Stomach (tissue), 9 donors: Measurements from ENCODE around the gene LYRM4. TPM values are rescaled to one million over a fixed set of nuclear protein-coding genes. Genes with fewer than 3 reads are reported as not detected.

Experiments used
- DNase-seq, 2 donors: peaks; one replicate each; pipeline versions ENCODE4 v3.0.0 to v3.0.0-alpha.2; 2013 to 2019
- H3K27ac ChIP-seq, 5 donors: fragments of 200-600 bp in 4 of 5; sonication (generic) in 4 of 5; one replicate each; pipeline ENCODE4 v1.5.1; 2013 to 2019; ENCODE audit warnings: mild to moderate bottlenecking in 1 of 5, moderate library complexity in 1 of 5
- H3K27me3 ChIP-seq, 3 donors: fragments of 200-600 bp; sonication (generic); one replicate each; pipeline ENCODE4 v1.5.1; 2017 to 2019; ENCODE audit warnings: mixed run types in 1 of 3
- H3K36me3 ChIP-seq, 4 donors: fragments of 200-600 bp; sonication (generic); 1 replicate in 3 of 4; 2 replicates in 1 of 4; pipeline ENCODE4 v1.5.1; 2016 to 2019
- H3K4me1 ChIP-seq, 4 donors: fragments of 200-600 bp; sonication (generic); one replicate each; pipeline ENCODE4 v1.5.1; 2016 to 2019
- H3K4me3 ChIP-seq, 4 donors: fragments of 200-600 bp; sonication (generic) in 3 of 4; one replicate each; pipeline ENCODE4 v1.5.1; 2016 to 2019; ENCODE audit warnings: mild to moderate bottlenecking in 1 of 4
- H3K9me3 ChIP-seq, 4 donors: fragments of 200-600 bp; sonication (generic); one replicate each; pipeline ENCODE4 v1.5.1; 2016 to 2019
- EP300 ChIP-seq: sonication (generic); formaldehyde crosslinking; IDR thresholded peaks from one replicate; pipeline ENCODE4 v1.6.1; 2017; ENCODE audit warnings: antibody characterized with exemption
- POLR2A ChIP-seq, 4 donors: fragments of 450-650 bp; IDR thresholded peaks; one replicate each; pipeline ENCODE4 v1.6.1; 2016; ENCODE audit warnings: antibody characterized with exemption in 4 of 4, control low read depth in 2 of 4, mild to moderate bottlenecking in 1 of 4, moderate library complexity in 1 of 4
- POLR2AphosphoS5 ChIP-seq, 3 donors: sonication (generic); formaldehyde crosslinking; IDR thresholded peaks; one replicate each; pipeline ENCODE4 v1.6.1; 2016; ENCODE audit warnings: antibody characterized with exemption in 3 of 3
- WGBS, 5 donors: extraction: QIAGEN DNeasy Blood & Tissue Kit in 3 of 5; methylation state at CpG; one replicate each; pipeline versions ENCODE4 v1.1.5 to v1.1.7; 2013 to 2018; 5-methylcytosine and 5-hydroxymethylcytosine counted together
- intact Hi-C: fragments of 100-400 bp; cut with DNase I; formaldehyde crosslinking; loops from one replicate; pipeline ENCODE4 v1.15.1; 2023; ENCODE audit warnings: low total_unique reads
- polyA plus RNA-seq, 3 donors: library from polyadenylated mRNA; stranded (reverse); fragments of 200-250 nt; gene quantifications; one replicate each; pipeline ENCODE4 v1.2.3, GENCODE V29; 2013
- total RNA-seq, 5 donors: library from RNA; depleted of rRNA; stranded (reverse); fragments of >200 nt; gene quantifications; one replicate each; pipeline versions ENCODE4 v1.1.0 to v1.2.3, GENCODE V29; 2014 to 2016
- TF ChIP-seq, protein P1 (sequence below), 7 experiments: fragments of 450-650 bp in 4 of 7; fragments of 200-600 bp in 3 of 7; sonication (generic) in 3 of 7; IDR thresholded peaks; one replicate each; pipeline ENCODE4 v1.5.1; 2016 to 2019; ENCODE audit warnings: antibody characterized with exemption in 7 of 7, control low read depth in 2 of 7, mild to moderate bottlenecking in 1 of 7
- donor health status: healthy with polysubstance abuse.
- donor health status: Bipolar disorder and iron deficiency.
- donor health status: healthy.

Gene LYRM4
- total and polyA plus RNA-seq, 8 donors: 0.58 to 31.4 (median 18.5) TPM; not detected in 1

DNA sequence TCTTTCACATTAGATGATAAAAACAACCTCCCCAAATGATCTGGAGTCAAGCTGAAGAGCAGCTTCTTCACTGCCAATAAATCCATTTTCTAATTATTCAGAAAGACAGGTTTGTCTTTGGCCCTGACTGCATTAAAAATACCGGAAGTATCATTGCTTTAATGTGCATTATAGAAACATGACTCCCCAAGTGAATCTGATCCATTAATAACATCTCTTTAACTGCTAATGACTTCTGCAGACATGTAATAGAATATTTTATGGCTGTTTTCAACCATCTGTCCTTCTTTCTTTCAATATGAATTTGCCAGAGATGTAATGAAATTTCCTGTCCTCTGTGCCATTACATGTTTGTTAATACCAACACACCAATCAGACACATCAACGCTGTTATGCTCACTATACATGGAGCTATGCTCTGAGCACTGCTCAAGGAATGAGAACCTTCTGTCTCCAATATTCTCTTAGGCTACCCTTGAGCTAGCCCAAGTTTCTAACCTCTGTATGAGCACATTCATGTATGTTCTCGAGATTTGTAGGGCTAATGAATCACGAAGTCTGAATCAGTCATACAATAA, 87.8 kb downstream of the LYRM4 start:
- H3K4me1 ChIP-seq: peaks cover 0 to under 1% (median 0%) of the 10 kb centered on the region in 4 donors
- no peak overlapping the region for H3K27ac ChIP-seq
- no peak overlapping the region for H3K4me3 ChIP-seq
- intact Hi-C loops: no loop called here
- H3K36me3 ChIP-seq: no peaks in the 10 kb centered on the region
- no peaks in the 10 kb centered on the region for H3K27me3 ChIP-seq
- no peak for DNase-seq
- H3K9me3 ChIP-seq: no peaks in the 10 kb centered on the region
- TF ChIP-seq, protein P1, sequence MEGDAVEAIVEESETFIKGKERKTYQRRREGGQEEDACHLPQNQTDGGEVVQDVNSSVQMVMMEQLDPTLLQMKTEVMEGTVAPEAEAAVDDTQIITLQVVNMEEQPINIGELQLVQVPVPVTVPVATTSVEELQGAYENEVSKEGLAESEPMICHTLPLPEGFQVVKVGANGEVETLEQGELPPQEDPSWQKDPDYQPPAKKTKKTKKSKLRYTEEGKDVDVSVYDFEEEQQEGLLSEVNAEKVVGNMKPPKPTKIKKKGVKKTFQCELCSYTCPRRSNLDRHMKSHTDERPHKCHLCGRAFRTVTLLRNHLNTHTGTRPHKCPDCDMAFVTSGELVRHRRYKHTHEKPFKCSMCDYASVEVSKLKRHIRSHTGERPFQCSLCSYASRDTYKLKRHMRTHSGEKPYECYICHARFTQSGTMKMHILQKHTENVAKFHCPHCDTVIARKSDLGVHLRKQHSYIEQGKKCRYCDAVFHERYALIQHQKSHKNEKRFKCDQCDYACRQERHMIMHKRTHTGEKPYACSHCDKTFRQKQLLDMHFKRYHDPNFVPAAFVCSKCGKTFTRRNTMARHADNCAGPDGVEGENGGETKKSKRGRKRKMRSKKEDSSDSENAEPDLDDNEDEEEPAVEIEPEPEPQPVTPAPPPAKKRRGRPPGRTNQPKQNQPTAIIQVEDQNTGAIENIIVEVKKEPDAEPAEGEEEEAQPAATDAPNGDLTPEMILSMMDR (IDR thresholded peaks at IDR 0.05): no peak
- TF ChIP-seq EP300 (no peak), POLR2A (IDR thresholded peaks at IDR 0.05) (no peak), POLR2AphosphoS5 (IDR thresholded peaks at IDR 0.05) (no peak)
- 86 to 93% (median 91%) methylated on average over 4 of the region's 4 CpGs for WGBS, 5 donors

GRCh38 chr6:5172041-5172653, 88.6 kb downstream of the LYRM4 start:
- Histone ChIP-seq H3K4me1 (peaks cover 0 to 6% (median 0%) of the 10 kb centered on the region in 4 donors), H3K4me3 (no peak overlapping the region), H3K9me3 (no peaks in the 10 kb centered on the region), H3K36me3 (no peaks in the 10 kb centered on the region), H3K27me3 (no peaks in the 10 kb centered on the region), H3K27ac (no peak overlapping the region)
- TF ChIP-seq POLR2AphosphoS5 (IDR thresholded peaks at IDR 0.05) (no peak), EP300 (no peak), POLR2A (IDR thresholded peaks at IDR 0.05) (no peak)
- TF ChIP-seq, protein P1 (IDR thresholded peaks at IDR 0.05): no peak
- no peak for DNase-seq
- intact Hi-C loops: no loop called here
- 60 to 78% (median 72%) methylated on average over 13 to 14 of the region's 14 CpGs for WGBS, 5 donors

DNA sequence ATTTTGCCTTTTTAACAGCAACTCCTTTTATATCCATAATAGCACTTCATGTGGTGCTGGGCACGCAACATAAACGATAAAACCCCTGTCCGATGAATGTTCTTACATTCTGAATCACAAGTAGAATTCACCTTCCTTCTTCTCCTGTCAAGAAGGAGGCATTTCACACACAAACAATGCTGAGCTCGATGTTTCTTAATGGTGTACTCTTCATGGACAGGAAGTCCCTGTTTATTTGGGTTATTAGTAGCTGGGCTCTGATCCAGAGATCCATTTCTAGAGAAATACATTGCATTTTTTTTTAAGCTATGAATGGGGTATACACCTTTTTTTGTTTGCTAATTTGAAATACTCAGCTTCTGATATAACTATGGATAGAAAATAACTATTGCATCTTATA, 93.2 kb downstream of the LYRM4 start:
- intact Hi-C loops: no loop called here
- 68 to 75% (median 70%) methylated on average over 4 of the region's 4 CpGs for WGBS, 5 donors
- H3K4me3 ChIP-seq: no peak overlapping the region
- TF ChIP-seq POLR2AphosphoS5 (IDR thresholded peaks at IDR 0.05) (no peak), EP300 (no peak), POLR2A (IDR thresholded peaks at IDR 0.05) (no peak)
- TF ChIP-seq, protein P1 (IDR thresholded peaks at IDR 0.05): no peak
- H3K36me3 ChIP-seq: no peaks in the 10 kb centered on the region
- no peak for DNase-seq
- H3K9me3 ChIP-seq: no peaks in the 10 kb centered on the region
- peaks cover 0 to 6% (median 0%) of the 10 kb centered on the region in 4 donors for H3K4me1 ChIP-seq
- no peak overlapping the region for H3K27ac ChIP-seq
- no peaks in the 10 kb centered on the region for H3K27me3 ChIP-seq

DNA sequence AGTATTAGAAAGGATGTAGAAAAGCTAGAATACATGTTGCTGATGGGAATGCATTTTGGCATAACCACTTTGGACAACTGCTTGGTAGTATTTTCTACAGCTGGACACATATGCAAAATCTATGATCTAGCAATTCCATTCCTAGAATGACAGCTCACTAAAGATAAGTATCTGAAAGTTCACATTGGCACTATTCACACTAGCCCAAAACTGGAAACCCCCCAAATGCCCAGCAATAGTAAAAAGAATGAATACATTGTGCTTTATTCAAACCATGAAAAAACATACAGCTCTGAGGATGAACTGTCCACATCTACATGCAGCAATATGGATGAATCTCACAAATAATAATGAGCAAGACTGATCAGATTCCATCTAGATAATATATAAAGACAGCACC, 96.7 kb downstream of the LYRM4 start:
- no peak for TF ChIP-seq EP300
- no peak for TF ChIP-seq POLR2A (IDR thresholded peaks at IDR 0.05)
- intact Hi-C loops: no loop called here

GRCh38 chr6:5163247-5163646, 97.5 kb downstream of the LYRM4 start:
- Histone ChIP-seq H3K27me3 (no peaks in the 10 kb centered on the region), H3K9me3 (no peaks in the 10 kb centered on the region), H3K36me3 (no peaks in the 10 kb centered on the region), H3K4me3 (no peak overlapping the region), H3K27ac (no peak overlapping the region), H3K4me1 (peaks cover 0 to 6% (median 0%) of the 10 kb centered on the region in 4 donors)
- intact Hi-C loops: no loop called here
- no peak for DNase-seq
- WGBS, 5 donors: 94 to 98% (median 98%) methylated on average over 6 of the region's 6 CpGs
- TF ChIP-seq POLR2AphosphoS5 (IDR thresholded peaks at IDR 0.05) (no peak), EP300 (no peak), POLR2A (IDR thresholded peaks at IDR 0.05) (no peak)
- TF ChIP-seq, protein P1 (IDR thresholded peaks at IDR 0.05): no peak

More for the DNA sequence above, 96.7 kb downstream of the LYRM4 start:
- Histone ChIP-seq H3K27ac (no peak overlapping the region), H3K36me3 (no peaks in the 10 kb centered on the region), H3K4me1 (peaks cover 0 to 6% (median 0%) of the 10 kb centered on the region in 4 donors), H3K4me3 (no peak overlapping the region), H3K9me3 (no peaks in the 10 kb centered on the region), H3K27me3 (no peaks in the 10 kb centered on the region)
- no peak for DNase-seq
